ENCODE measurements around the gene CD79B. TPM values are rescaled to one million over a fixed set of nuclear protein-coding genes. Genes with fewer than 3 reads are reported as not detected.

The CD79B gene
- total RNA-seq, 1 donor, result not detected

GRCh38 chr17:63973247-63973646 is 41.1 kb upstream of the CD79B start:
- no peak for TF ChIP-seq CTCF (IDR thresholded peaks at IDR 0.05; ENCODE audit: insufficient read depth, low read length)
- H3K4me3 ChIP-seq (ENCODE audit: low read depth, low read length), result no peak overlapping the region
- DNase-seq (ENCODE audit: low read depth), result no peak

GRCh38 chr17:63972796-63973195 is 40.7 kb upstream of the CD79B start, which contains the start of gene SCN4A:
Gene SCN4A (minus strand): TSS chr17:63972918. CDS start chr17:63972841, 77 bp downstream.
- no peak within 1 kb of the TSS for H3K4me3 ChIP-seq (ENCODE audit: low read depth, low read length)
- no peak for TF ChIP-seq CTCF (IDR thresholded peaks at IDR 0.05; ENCODE audit: insufficient read depth, low read length)
- DNase-seq (ENCODE audit: low read depth), result no peak

DNA sequence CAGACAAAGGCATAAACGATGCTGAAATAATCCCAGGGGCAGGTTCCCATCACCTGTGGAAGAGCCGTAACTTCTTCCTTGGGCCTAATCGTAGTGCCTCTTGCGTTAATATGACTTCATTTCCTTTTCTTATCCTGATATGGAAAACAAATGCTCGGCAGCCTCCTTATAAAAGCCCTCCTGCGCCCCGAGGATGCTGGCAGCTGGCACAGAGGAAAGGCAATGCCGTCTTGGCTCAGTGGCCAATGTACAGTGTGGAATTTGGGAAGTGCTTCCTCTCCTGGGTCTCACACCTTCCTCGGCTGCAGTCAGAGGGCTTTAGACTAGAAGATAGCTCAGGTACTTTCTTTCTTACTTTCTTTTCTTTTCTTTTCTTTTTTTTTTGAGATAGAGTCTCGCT is 37.1 kb upstream of the CD79B start:
- TF ChIP-seq CTCF (IDR thresholded peaks at IDR 0.05; ENCODE audit: insufficient read depth, low read length), result no peak
- no peak overlapping the region for H3K4me3 ChIP-seq (ENCODE audit: low read depth, low read length)
- no peak for DNase-seq (ENCODE audit: low read depth)

DNA sequence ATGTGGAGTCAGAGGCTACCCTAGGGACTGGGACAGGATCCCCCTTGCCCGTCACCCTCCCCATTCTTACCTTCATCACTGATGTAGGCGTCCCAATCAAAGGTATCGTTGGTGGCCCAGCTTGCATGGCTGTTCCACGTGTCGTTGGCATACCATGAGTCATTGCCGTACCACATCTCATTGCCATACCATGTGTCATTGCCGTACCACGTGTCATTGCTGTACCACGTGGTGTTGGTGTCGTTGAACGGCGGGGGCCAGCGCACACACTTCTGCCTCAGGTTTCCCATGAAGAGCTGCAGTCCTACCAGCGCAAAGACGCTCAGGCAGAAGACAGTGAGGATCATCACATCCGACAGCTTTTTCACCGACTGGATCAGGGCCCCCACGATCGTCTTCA is 35.8 kb upstream of the CD79B start:
- H3K4me3 ChIP-seq (ENCODE audit: low read depth, low read length), result no peak overlapping the region
- no peak for DNase-seq (ENCODE audit: low read depth)

DNA sequence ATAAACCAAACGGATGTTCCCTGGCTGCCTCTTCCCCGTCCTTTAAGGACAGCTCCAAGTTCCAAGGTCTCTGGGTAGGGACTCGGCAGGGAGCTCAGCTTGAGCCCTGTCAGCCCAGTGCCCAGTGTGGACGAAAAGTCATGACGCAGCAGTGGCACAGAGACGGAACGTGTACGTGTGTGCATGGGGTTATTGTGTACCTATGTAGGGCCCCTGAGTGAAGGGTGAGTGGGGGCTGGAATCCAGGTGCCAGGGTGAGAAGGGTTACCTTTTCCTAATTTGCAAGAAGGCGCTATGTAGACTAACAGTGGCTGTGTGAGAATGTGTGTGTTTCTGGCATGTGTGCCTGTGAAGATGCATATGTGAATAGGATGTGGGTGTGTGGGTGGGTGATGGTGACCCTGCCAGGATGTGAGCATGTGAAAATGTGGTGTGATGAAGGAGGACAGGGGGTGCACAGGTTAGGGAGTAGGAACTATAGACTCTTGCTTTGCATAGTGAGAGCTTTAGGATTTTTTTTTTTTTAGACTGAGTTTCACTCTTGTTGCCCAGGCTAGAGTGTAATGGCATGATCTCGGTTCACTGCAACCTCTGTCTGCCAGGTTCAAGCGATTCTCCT is 34.6 kb upstream of the CD79B start:
- TF ChIP-seq CTCF (IDR thresholded peaks at IDR 0.05; ENCODE audit: insufficient read depth, low read length), result no peak
- DNase-seq (ENCODE audit: low read depth), result no peak
- no peak overlapping the region for H3K4me3 ChIP-seq (ENCODE audit: low read depth, low read length)

More for the DNA sequence above, 35.8 kb upstream of the CD79B start:
- TF ChIP-seq CTCF (IDR thresholded peaks at IDR 0.05; ENCODE audit: insufficient read depth, low read length), result no peak

- no peak for DNase-seq (ENCODE audit: low read depth)
- H3K4me3 ChIP-seq (ENCODE audit: low read depth, low read length), result no peak overlapping the region
- TF ChIP-seq CTCF (IDR thresholded peaks at IDR 0.05; ENCODE audit: insufficient read depth, low read length), result no peak
Observed at GRCh38 chr17:63963123-63963522, 31.0 kb upstream of the CD79B start.

DNA sequence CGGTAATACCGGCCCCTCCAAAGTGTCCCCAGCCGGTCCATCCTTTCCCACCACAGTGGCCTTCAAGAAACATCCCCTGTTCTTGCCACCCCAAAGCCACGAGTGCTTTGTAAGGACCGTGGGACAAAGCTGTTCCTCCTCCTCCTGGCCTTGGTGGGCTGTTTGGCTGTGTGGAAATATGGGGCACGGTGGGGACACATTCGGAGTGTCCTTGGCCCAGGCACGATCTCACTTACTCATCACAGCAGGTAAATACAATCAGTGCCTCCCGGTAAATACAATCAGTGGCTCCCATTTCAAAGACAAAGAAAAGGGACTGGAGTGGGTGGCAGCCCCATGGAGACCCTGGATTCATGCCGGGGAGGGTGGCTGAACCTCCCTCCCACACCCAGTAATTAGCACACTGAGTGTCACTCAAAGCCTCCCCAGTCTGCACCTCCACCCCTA is 30.2 kb upstream of the CD79B start:
- no peak for TF ChIP-seq CTCF (IDR thresholded peaks at IDR 0.05; ENCODE audit: insufficient read depth, low read length)
- DNase-seq (ENCODE audit: low read depth), result no peak
- H3K4me3 ChIP-seq (ENCODE audit: low read depth, low read length), result no peak overlapping the region
